Esophagus mucosa (tissue), 1 donor: Measurements from ENCODE around the gene FOXC1. TPM values are rescaled to one million over a fixed set of nuclear protein-coding genes. Genes with fewer than 3 reads are reported as not detected.

Source experiments
- ATAC-seq: fragments of 200-7000 bp; cut with Tn5 transposase; one replicate; pipeline ENCODE4 v1.9.1; 2020
- total RNA-seq: library from RNA; stranded (reverse); gene quantifications from one replicate; pipeline ENCODE4 v1.2.4, GENCODE V29; 2023
- donor health status: DM: yes; HTN: yes; CAD: no.

Gene FOXC1
- total RNA-seq, 1 donor from 2014 or later = 6.5 TPM

- peak; percentile 37 for ATAC-seq
These were observed 34.9 kb downstream of the FOXC1 start for GRCh38 chr6:1644516-1645060.

GRCh38 chr6:1645466-1646185 is 35.9 kb downstream of the FOXC1 start:
- ATAC-seq = no peak

GRCh38 chr6:1651362-1651761 is 41.6 kb downstream of the FOXC1 start:
- no peak for ATAC-seq

- no peak for ATAC-seq
These were observed 43.1 kb downstream of the FOXC1 start for GRCh38 chr6:1652842-1653241.

GRCh38 chr6:1654054-1654453 is 44.3 kb downstream of the FOXC1 start:
- ATAC-seq = no peak

GRCh38 chr6:1657116-1657770 is 47.5 kb downstream of the FOXC1 start:
- ATAC-seq = no peak

- ATAC-seq = no peak
These were observed 48.1 kb downstream of the FOXC1 start for GRCh38 chr6:1657771-1658165.

- ATAC-seq = no peak
These were observed 48.7 kb downstream of the FOXC1 start for GRCh38 chr6:1658212-1659005.

GRCh38 chr6:1659816-1660215 is 50.1 kb downstream of the FOXC1 start:
- ATAC-seq = no peak

- ATAC-seq = no peak
These were observed 52.8 kb downstream of the FOXC1 start for GRCh38 chr6:1662534-1662933.

Other genes starting within 250 kb of the FOXC1 start
- 0.64 TPM for gene FOXF2, start 220.3 kb upstream of the FOXC1 start, total RNA-seq